HepG2 (cell line): ENCODE measurements around the gene ZNF747. TPM values are rescaled to one million over a fixed set of nuclear protein-coding genes. Genes with fewer than 3 reads are reported as not detected.

Experiments
- EEA1 ChIP-seq: sonication (generic); formaldehyde crosslinking; IDR thresholded peaks from 2 replicates; pipeline ENCODE4 v1.5.1; 2020; ENCODE audit warnings: mild to moderate bottlenecking, missing genetic modification reagents, borderline replicate concordance
- FOXC1 ChIP-seq: sonication (generic); formaldehyde crosslinking; IDR thresholded peaks from 2 replicates; pipeline ENCODE4 v1.8.0; 2022; ENCODE audit warnings: mild to moderate bottlenecking, missing genetic modification reagents, borderline replicate concordance
- KLF11 ChIP-seq: IDR thresholded peaks from 2 replicates; pipeline ENCODE4 v1.6.1; 2016; ENCODE audit warnings: missing compliant biosample characterization
- MTF1 ChIP-seq: sonication (generic); formaldehyde crosslinking; IDR thresholded peaks from 2 replicates; pipeline ENCODE4 v1.5.0; 2020; ENCODE audit warnings: missing genetic modification reagents
- SOX5 ChIP-seq: IDR thresholded peaks from 2 replicates; pipeline ENCODE4 v1.6.1; 2016; ENCODE audit warnings: borderline replicate concordance
- SP5 ChIP-seq: IDR thresholded peaks from 2 replicates; pipeline ENCODE4 v1.6.1; 2016; ENCODE audit warnings: low read depth, borderline replicate concordance
- TP53 ChIP-seq: sonication (generic); formaldehyde crosslinking; conservative IDR thresholded peaks from 2 replicates; pipeline ENCODE4 v1.4.0; 2020; ENCODE audit warnings: missing genetic modification reagents
- ZNF263 ChIP-seq: sonication (generic); formaldehyde crosslinking; IDR thresholded peaks from 2 replicates; pipeline ENCODE4 v1.4.0; 2020; ENCODE audit warnings: missing genetic modification reagents
- ZNF841 ChIP-seq: sonication (generic); formaldehyde crosslinking; IDR thresholded peaks from 2 replicates; pipeline ENCODE4 v1.8.1; 2023; ENCODE audit warnings: missing genetic modification reagents, borderline replicate concordance
- polyA plus RNA-seq, 8 experiments: library from polyadenylated mRNA; depleted of rRNA in 3 of 8; stranded (reverse) in 7 of 8; unstranded in 1 of 8; fragments of >200 nt; fragmentation: Illumina TruSeq in 4 of 8; extraction: Trizol in 4 of 8; gene quantifications; 2 replicates each; pipeline versions ENCODE4 v1.2.1 to v1.2.3, GENCODE V29; 2011 to 2016; ENCODE audit warnings: low read depth in 4 of 8, missing spikeins in 1 of 8, mixed read lengths in 1 of 8; ENCODE audit not compliant: insufficient read depth in 1 of 8
- total RNA-seq, 5 experiments: library from RNA; depleted of rRNA; stranded (reverse); fragments of >200 nt; fragmentation: Illumina TruSeq; extraction: Trizol; gene quantifications; 2 replicates each; pipeline ENCODE4 v1.2.3, GENCODE V29; 2016; ENCODE audit warnings: low read depth in 1 of 5
- TF ChIP-seq, protein P1 (sequence below): sonication (generic); formaldehyde crosslinking; IDR thresholded peaks from 2 replicates; pipeline ENCODE4 v1.5.0; 2020; ENCODE audit warnings: mild to moderate bottlenecking, missing genetic modification reagents
- TF ChIP-seq, protein P2 (sequence below): sonication (generic); formaldehyde crosslinking; IDR thresholded peaks from 2 replicates; pipeline ENCODE4 v1.5.0; 2020; ENCODE audit warnings: mild to moderate bottlenecking, missing genetic modification reagents
- TF ChIP-seq, protein P3 (sequence below): sonication (generic); formaldehyde crosslinking; IDR thresholded peaks from 2 replicates; pipeline ENCODE4 v1.4.0; 2020; ENCODE audit warnings: missing genetic modification reagents, mild to moderate bottlenecking, borderline replicate concordance
- TF ChIP-seq, protein P4 (sequence below): sonication (generic); formaldehyde crosslinking; IDR thresholded peaks from 2 replicates; pipeline ENCODE4 v1.5.0; 2020; ENCODE audit warnings: missing genetic modification reagents
- TF ChIP-seq, protein P5 (sequence below): sonication (generic); formaldehyde crosslinking; IDR thresholded peaks from 2 replicates; pipeline ENCODE4 v1.4.0; 2020; ENCODE audit warnings: missing genetic modification reagents

The ZNF747 gene
- total and polyA plus RNA-seq, 2 of the 13 experiments (the other 11 are each of a cell fraction or from before 2014, with no cell fraction given) = 7.2 to 10.2 TPM

DNA sequence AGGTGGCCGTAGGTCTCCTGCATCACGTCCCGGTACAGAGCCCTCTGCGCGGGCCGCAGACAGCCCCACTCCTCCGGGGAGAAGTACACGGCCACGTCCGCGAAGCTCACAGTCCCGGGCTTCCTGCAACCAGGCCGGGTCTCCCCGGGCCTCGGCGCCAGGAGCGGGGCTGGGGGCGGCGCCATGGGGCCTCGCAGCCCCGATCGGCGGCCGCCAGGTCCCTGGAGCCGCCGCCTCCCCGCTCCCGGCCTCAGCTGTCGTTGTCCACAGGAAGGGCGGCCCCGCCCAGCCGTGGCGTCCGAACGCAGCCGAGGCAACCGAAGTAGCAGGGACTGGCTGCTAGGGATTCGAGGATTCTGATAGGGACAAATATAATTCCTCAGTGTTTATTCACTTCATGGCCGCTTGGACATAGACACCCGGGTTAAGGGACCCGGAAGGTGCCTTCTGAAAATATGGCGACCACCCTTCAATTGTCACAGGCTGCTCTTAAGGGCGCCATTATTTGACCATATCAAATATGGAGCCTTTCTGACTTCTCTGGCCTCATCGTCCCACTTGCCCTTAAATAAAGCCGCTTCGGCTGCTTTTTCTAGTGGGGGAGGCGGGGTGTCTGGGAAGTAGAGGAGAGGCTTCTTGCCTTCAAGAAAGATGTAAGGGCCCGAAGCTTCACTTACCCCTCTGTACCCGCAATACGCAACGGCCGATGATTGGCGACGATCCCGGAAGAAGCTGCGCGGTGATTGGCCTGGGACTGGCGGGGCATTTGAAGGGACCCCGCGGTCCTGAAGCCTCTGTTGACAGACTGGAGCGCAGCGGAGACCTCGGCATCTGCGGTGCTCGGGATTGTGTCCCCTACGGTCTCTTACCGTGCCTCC, 37.0 kb upstream of the ZNF747 start, which contains the start of gene ZNF688 (continued):
- TF ChIP-seq, protein P1, sequence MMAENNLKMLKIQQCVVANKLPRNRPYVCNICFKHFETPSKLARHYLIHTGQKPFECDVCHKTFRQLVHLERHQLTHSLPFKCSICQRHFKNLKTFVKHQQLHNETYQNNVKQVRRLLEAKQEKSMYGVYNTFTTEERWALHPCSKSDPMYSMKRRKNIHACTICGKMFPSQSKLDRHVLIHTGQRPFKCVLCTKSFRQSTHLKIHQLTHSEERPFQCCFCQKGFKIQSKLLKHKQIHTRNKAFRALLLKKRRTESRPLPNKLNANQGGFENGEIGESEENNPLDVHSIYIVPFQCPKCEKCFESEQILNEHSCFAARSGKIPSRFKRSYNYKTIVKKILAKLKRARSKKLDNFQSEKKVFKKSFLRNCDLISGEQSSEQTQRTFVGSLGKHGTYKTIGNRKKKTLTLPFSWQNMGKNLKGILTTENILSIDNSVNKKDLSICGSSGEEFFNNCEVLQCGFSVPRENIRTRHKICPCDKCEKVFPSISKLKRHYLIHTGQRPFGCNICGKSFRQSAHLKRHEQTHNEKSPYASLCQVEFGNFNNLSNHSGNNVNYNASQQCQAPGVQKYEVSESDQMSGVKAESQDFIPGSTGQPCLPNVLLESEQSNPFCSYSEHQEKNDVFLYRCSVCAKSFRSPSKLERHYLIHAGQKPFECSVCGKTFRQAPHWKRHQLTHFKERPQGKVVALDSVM (CRISPR knock-in tag) = peak; percentile 29
- TF ChIP-seq ZNF841 (CRISPR knock-in tag) (0 out of 2 replicates have a peak, but pooled peaks have one; percentile 42), ZNF263 (CRISPR knock-in tag) (0 out of 2 replicates have a peak, but pooled peaks have one; percentile 41), TP53 (CRISPR knock-in tag) (no peak), SOX5 (CRISPR knock-in tag) (no peak; the same call in 1 of the 2 replicates), SP5 (no peak), KLF11 (CRISPR knock-in tag) (peak; percentile 28; the same call in 1 of the 2 replicates), MTF1 (CRISPR knock-in tag) (no peak), FOXC1 (CRISPR knock-in tag) (0 out of 2 replicates have a peak, but pooled peaks have one; percentile 7), EEA1 (CRISPR knock-in tag) (peak; percentile 86; the same call in 1 of the 2 replicates)
- TF ChIP-seq, protein P2, sequence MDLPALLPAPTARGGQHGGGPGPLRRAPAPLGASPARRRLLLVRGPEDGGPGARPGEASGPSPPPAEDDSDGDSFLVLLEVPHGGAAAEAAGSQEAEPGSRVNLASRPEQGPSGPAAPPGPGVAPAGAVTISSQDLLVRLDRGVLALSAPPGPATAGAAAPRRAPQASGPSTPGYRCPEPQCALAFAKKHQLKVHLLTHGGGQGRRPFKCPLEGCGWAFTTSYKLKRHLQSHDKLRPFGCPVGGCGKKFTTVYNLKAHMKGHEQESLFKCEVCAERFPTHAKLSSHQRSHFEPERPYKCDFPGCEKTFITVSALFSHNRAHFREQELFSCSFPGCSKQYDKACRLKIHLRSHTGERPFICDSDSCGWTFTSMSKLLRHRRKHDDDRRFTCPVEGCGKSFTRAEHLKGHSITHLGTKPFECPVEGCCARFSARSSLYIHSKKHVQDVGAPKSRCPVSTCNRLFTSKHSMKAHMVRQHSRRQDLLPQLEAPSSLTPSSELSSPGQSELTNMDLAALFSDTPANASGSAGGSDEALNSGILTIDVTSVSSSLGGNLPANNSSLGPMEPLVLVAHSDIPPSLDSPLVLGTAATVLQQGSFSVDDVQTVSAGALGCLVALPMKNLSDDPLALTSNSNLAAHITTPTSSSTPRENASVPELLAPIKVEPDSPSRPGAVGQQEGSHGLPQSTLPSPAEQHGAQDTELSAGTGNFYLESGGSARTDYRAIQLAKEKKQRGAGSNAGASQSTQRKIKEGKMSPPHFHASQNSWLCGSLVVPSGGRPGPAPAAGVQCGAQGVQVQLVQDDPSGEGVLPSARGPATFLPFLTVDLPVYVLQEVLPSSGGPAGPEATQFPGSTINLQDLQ (CRISPR knock-in tag) = no peak
- TF ChIP-seq, protein P3, sequence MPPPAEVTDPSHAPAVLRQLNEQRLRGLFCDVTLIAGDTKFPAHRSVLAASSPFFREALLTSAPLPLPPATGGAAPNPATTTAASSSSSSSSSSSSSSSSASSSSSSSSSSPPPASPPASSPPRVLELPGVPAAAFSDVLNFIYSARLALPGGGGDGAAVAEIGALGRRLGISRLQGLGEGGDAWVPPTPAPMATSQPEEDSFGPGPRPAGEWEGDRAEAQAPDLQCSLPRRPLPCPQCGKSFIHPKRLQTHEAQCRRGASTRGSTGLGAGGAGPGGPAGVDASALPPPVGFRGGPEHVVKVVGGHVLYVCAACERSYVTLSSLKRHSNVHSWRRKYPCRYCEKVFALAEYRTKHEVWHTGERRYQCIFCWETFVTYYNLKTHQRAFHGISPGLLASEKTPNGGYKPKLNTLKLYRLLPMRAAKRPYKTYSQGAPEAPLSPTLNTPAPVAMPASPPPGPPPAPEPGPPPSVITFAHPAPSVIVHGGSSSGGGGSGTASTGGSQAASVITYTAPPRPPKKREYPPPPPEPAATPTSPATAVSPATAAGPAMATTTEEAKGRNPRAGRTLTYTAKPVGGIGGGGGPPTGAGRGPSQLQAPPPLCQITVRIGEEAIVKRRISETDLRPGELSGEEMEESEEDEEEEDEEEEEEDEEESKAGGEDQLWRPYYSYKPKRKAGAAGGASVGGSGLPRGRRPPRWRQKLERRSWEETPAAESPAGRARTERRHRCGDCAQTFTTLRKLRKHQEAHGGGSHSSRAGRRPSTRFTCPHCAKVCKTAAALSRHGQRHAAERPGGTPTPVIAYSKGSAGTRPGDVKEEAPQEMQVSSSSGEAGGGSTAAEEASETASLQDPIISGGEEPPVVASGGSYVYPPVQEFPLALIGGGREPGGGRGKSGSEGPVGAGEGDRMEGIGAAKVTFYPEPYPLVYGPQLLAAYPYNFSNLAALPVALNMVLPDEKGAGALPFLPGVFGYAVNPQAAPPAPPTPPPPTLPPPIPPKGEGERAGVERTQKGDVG = no peak
- TF ChIP-seq, protein P4, sequence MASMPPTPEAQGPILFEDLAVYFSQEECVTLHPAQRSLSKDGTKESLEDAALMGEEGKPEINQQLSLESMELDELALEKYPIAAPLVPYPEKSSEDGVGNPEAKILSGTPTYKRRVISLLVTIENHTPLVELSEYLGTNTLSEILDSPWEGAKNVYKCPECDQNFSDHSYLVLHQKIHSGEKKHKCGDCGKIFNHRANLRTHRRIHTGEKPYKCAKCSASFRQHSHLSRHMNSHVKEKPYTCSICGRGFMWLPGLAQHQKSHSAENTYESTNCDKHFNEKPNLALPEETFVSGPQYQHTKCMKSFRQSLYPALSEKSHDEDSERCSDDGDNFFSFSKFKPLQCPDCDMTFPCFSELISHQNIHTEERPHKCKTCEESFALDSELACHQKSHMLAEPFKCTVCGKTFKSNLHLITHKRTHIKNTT (CRISPR knock-in tag) = no peak
- TF ChIP-seq, protein P5, sequence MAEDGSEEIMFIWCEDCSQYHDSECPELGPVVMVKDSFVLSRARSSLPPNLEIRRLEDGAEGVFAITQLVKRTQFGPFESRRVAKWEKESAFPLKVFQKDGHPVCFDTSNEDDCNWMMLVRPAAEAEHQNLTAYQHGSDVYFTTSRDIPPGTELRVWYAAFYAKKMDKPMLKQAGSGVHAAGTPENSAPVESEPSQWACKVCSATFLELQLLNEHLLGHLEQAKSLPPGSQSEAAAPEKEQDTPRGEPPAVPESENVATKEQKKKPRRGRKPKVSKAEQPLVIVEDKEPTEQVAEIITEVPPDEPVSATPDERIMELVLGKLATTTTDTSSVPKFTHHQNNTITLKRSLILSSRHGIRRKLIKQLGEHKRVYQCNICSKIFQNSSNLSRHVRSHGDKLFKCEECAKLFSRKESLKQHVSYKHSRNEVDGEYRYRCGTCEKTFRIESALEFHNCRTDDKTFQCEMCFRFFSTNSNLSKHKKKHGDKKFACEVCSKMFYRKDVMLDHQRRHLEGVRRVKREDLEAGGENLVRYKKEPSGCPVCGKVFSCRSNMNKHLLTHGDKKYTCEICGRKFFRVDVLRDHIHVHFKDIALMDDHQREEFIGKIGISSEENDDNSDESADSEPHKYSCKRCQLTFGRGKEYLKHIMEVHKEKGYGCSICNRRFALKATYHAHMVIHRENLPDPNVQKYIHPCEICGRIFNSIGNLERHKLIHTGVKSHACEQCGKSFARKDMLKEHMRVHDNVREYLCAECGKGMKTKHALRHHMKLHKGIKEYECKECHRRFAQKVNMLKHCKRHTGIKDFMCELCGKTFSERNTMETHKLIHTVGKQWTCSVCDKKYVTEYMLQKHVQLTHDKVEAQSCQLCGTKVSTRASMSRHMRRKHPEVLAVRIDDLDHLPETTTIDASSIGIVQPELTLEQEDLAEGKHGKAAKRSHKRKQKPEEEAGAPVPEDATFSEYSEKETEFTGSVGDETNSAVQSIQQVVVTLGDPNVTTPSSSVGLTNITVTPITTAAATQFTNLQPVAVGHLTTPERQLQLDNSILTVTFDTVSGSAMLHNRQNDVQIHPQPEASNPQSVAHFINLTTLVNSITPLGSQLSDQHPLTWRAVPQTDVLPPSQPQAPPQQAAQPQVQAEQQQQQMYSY (CRISPR knock-in tag) = no peak
